MCF 10A (cell line): ENCODE data around the gene TLL2. TPM values are rescaled to one million over a fixed set of nuclear protein-coding genes. Genes with fewer than 3 reads are reported as not detected.

Source experiments
- BruUV-seq: library from RNA; stranded (reverse); fragments of 400-500 nt; replicated peaks from 2 replicates; lab custom pipeline; 2021; lab: Mats Ljungman, UMichigan
- CTCF ChIA-PET: fragments of 300-600 bp; sonication (Branson Sonifier 250); formaldehyde crosslinking; extraction: SDS; loops from one replicate; lab custom pipeline; 2021; ENCODE audit warnings: antibody characterized with exemption, inconsistent platforms; lab: Yijun Ruan, JAX
- POLR2A ChIA-PET: fragments of 300-600, 350-650 bp; sonication (Branson Sonifier 250); formaldehyde crosslinking; extraction: SDS; loops from one replicate; lab custom pipeline; 2020; ENCODE audit warnings: antibody characterized with exemption, inconsistent platforms; lab: Yijun Ruan, JAX
- DNase-seq: peaks from one replicate; pipeline ENCODE4 v3.0.0-alpha.2; 2018; ENCODE audit not compliant: unreplicated experiment
- H3K27ac Mint-ChIP-seq: one replicate; pipeline ENCODE4 v1.8.0; 2022; ENCODE audit warnings: mild to moderate bottlenecking, low read depth, mixed read lengths; ENCODE audit not compliant: unreplicated experiment
- H3K27me3 Mint-ChIP-seq: one replicate; pipeline ENCODE4 v1.8.0; 2022; ENCODE audit warnings: mixed read lengths; ENCODE audit not compliant: insufficient read depth, unreplicated experiment
- H3K36me3 Mint-ChIP-seq: one replicate; pipeline ENCODE4 v1.8.0; 2022; ENCODE audit warnings: mild to moderate bottlenecking, moderate library complexity, mixed read lengths; ENCODE audit not compliant: insufficient read depth, unreplicated experiment
- H3K4me1 Mint-ChIP-seq: one replicate; pipeline ENCODE4 v1.8.0; 2022; ENCODE audit warnings: mixed read lengths; ENCODE audit not compliant: insufficient read depth, unreplicated experiment
- H3K4me3 Mint-ChIP-seq: one replicate; pipeline ENCODE4 v1.8.0; 2022; ENCODE audit warnings: mild to moderate bottlenecking, moderate library complexity, mixed read lengths; ENCODE audit not compliant: unreplicated experiment
- H3K9me3 Mint-ChIP-seq: one replicate; pipeline ENCODE4 v1.8.0; 2022; ENCODE audit warnings: mixed read lengths; ENCODE audit not compliant: unreplicated experiment
- CTCF ChIP-seq: fragments of 200-600 bp; IDR thresholded peaks from one replicate; pipeline ENCODE4 v1.8.0; 2022; ENCODE audit warnings: antibody characterized with exemption, mild to moderate bottlenecking; ENCODE audit not compliant: unreplicated experiment
- intact Hi-C: fragments of 100-400 bp; cut with micrococcal nuclease; formaldehyde crosslinking; loops from 2 replicates; pipeline ENCODE4 v1.14.1; 2022
- total RNA-seq: library from RNA; stranded (reverse); gene quantifications from 2 replicates; pipeline ENCODE4 v1.2.3, GENCODE V29; 2022

Gene TLL2
- total RNA-seq, 1 experiment from 2014 or later, result not detected

- CTCF ChIA-PET, result interaction anchor here (0.6 kb wide), 2 partner anchors 9 to 43 kb away, joined by 3 to 5 read pairs; no protein-coding TSS in a partner anchor
- no peaks in the 10 kb centered on the region for H3K36me3 Mint-ChIP-seq
- peaks cover 19% of the 10 kb centered on the region for H3K27me3 Mint-ChIP-seq
- no peak overlapping the region for H3K27ac Mint-ChIP-seq
- intact Hi-C loops, result no loop called here
- TF ChIP-seq CTCF, result no peak
- no TSS peak for BruUV-seq
- H3K9me3 Mint-ChIP-seq, result no peaks in the 10 kb centered on the region
- POLR2A ChIA-PET, result interaction anchor here (1.0 kb wide), 1 partner anchor 15 kb away, joined by 3 read pairs; no protein-coding TSS in a partner anchor
- H3K4me3 Mint-ChIP-seq, result no peak overlapping the region
- DNase-seq, result no peak
- no peaks in the 10 kb centered on the region for H3K4me1 Mint-ChIP-seq
Measured at GRCh38 chr10:96495544-96495943, 18.2 kb downstream of the TLL2 start.

- H3K9me3 Mint-ChIP-seq, result no peaks in the 10 kb centered on the region
- no peak overlapping the region for H3K27ac Mint-ChIP-seq
- intact Hi-C loops, result no loop called here
- no peak overlapping the region for H3K4me3 Mint-ChIP-seq
- no peaks in the 10 kb centered on the region for H3K4me1 Mint-ChIP-seq
- no TSS peak for BruUV-seq
- no peak for DNase-seq
- no peak for TF ChIP-seq CTCF
- H3K36me3 Mint-ChIP-seq, result no peaks in the 10 kb centered on the region
- CTCF ChIA-PET, result interaction anchor here (0.6 kb wide), 1 partner anchor 10 kb away, joined by 5 read pairs; no protein-coding TSS in a partner anchor
- POLR2A ChIA-PET, result interaction anchor here (0.5 kb wide), 1 partner anchor 136 kb away, joined by 3 read pairs; the partner anchor contains the start of gene OPALIN
- H3K27me3 Mint-ChIP-seq, result peaks cover 25% of the 10 kb centered on the region
Measured at GRCh38 chr10:96494694-96495093, 19.0 kb downstream of the TLL2 start.

GRCh38 chr10:96493871-96494525 is 19.7 kb downstream of the TLL2 start:
- no TSS peak for BruUV-seq
- Mint-ChIP-seq H3K4me1 (no peaks in the 10 kb centered on the region), H3K36me3 (no peaks in the 10 kb centered on the region), H3K9me3 (no peaks in the 10 kb centered on the region), H3K27me3 (peaks cover 32% of the 10 kb centered on the region), H3K4me3 (no peak overlapping the region), H3K27ac (no peak overlapping the region)
- DNase-seq, result no peak
- intact Hi-C loops, result no loop called here
- POLR2A ChIA-PET, result interaction anchor here (0.5 kb wide), 1 partner anchor 135 kb away, joined by 3 read pairs; the partner anchor contains the start of gene OPALIN
- TF ChIP-seq CTCF, result no peak
- CTCF ChIA-PET, result no interaction called here

GRCh38 chr10:96493254-96493653 is 20.5 kb downstream of the TLL2 start:
- no peak for TF ChIP-seq CTCF
- intact Hi-C loops, result no loop called here
- BruUV-seq, result no TSS peak
- CTCF ChIA-PET, result no interaction called here
- H3K9me3 Mint-ChIP-seq, result no peaks in the 10 kb centered on the region
- DNase-seq, result no peak
- H3K4me1 Mint-ChIP-seq, result no peaks in the 10 kb centered on the region
- no peak overlapping the region for H3K27ac Mint-ChIP-seq
- H3K4me3 Mint-ChIP-seq, result no peak overlapping the region
- no peaks in the 10 kb centered on the region for H3K36me3 Mint-ChIP-seq
- POLR2A ChIA-PET, result interaction anchor here (0.8 kb wide), 1 partner anchor 84 kb away, joined by 3 read pairs; no protein-coding TSS in a partner anchor
- peaks cover 39% of the 10 kb centered on the region for H3K27me3 Mint-ChIP-seq
